ENCODE measurements around the gene NECAB3. TPM values are rescaled to one million over a fixed set of nuclear protein-coding genes. Genes with fewer than 3 reads are reported as not detected.
"Not testable (repeated sequence)": the region's sequence is repeated elsewhere in the genome, so short reads cannot be mapped to it uniquely, and the experiment has no call there.

The NECAB3 gene
- total and polyA plus RNA-seq, 8 donors: 22.3 to 72.9 (median 33.2) TPM

DNA sequence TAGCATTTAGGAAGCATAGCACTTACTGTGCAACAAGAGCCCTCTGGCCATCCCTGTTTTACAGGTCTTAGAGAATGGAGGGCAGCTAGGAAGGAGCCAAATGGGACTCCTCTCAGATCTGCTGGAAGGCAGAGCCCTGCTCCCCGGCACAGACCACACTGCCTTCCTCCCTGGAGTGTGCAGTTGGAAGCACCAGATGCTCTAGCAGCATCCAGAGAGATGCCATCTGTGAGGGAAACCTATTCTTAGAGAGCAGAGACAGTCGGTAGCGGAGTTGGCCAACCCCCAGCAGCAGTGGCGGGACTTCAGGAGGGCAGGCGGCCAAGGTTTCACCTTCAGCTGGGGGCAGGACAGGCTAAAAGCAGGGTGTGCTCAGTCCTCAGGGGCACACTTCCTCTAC, 28.6 kb upstream of the NECAB3 start:
- TF ChIP-seq CTCF (IDR thresholded peaks at IDR 0.05): no peak
- Histone ChIP-seq H3K36me3 (peaks cover 0 to 25% of the 10 kb centered on the region in 2 donors), H3K27ac (no peak overlapping the region), H3K9me3 (peaks cover 0 to 3% of the 10 kb centered on the region in 2 donors), H3K4me3 (no peak overlapping the region), H3K4me1 (no peaks in the 10 kb centered on the region), H3K27me3 (no peaks in the 10 kb centered on the region)
- ATAC-seq (peak; percentile 69), DNase-seq (peak in 1 of 4 donors; percentile 59)
- intact Hi-C loops (cut with DNase I): no loop called here

- ATAC-seq (no peak), DNase-seq (peak in 1 of 4 donors; percentile 24)
- Histone ChIP-seq H3K4me1 (no peaks in the 10 kb centered on the region), H3K27ac (no peak overlapping the region), H3K27me3 (no peaks in the 10 kb centered on the region), H3K9me3 (peaks cover 0 to 3% of the 10 kb centered on the region in 2 donors), H3K4me3 (no peak overlapping the region), H3K36me3 (peaks cover 0 to 14% of the 10 kb centered on the region in 2 donors)
- intact Hi-C loops (cut with DNase I): no loop called here
- TF ChIP-seq CTCF (IDR thresholded peaks at IDR 0.05): no peak
Observed at GRCh38 chr20:33701629-33702450, 27.6 kb upstream of the NECAB3 start.

DNA sequence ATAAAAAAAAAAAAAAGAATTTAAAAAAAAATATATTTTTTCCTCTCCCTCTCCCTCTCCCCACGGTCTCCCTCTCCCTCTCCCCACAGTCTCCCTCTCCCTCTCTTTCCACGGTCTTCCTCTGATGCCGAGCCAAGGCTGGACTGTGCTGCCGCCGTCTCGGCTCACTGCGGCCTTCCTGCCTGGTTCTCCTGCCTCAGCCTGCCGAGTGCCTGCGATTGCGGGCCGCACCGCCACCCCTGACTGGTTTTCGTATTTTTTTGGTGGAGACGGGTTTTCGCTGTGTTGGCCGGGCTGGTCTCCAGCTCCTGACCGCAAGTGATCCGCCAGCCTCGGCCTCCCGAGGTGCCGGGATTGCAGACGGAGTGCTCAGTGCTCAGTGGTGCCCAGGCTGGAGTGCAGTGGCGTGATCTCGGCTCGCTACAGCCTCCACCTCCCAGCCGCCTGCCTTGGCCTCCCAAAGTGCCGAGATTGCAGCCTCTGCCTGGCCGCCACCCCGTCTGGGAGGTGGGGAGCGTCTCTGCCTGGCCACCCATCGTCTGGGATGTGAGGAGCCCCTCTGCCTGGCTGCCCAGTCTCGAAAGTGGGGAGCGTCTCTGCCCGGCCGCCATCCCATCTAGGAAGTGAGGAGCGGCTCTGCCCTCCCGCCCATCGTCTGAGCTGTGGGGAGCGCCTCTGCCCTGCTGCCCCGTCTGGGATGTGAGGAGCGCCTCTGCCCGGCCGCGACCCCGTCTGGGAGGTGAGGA, 26.6 kb upstream of the NECAB3 start:
- H3K36me3 ChIP-seq; ATAC-seq; H3K9me3 ChIP-seq; H3K27ac ChIP-seq; H3K4me3 ChIP-seq; H3K4me1 ChIP-seq; intact Hi-C loops (cut with DNase I); H3K27me3 ChIP-seq: not testable (repeated sequence)
- peak in 1 of 4 donors; percentile 51 for DNase-seq

GRCh38 chr20:33698966-33699365, 24.7 kb upstream of the NECAB3 start:
- H3K4me1 ChIP-seq; H3K27me3 ChIP-seq; H3K9me3 ChIP-seq; H3K27ac ChIP-seq; intact Hi-C loops (cut with DNase I); ATAC-seq; H3K36me3 ChIP-seq; H3K4me3 ChIP-seq: not testable (repeated sequence)
- DNase-seq: peak in 1 of 4 donors; percentile 60

GRCh38 chr20:33697129-33697528, 22.9 kb upstream of the NECAB3 start:
- no peak for ATAC-seq
- H3K27ac ChIP-seq: no peak overlapping the region

More at GRCh38 chr20:33697129-33697528, 22.9 kb upstream of the NECAB3 start:
- peaks cover 0 to 2% of the 10 kb centered on the region in 2 donors for H3K4me1 ChIP-seq
- H3K36me3 ChIP-seq: no peaks in the 10 kb centered on the region
- intact Hi-C loops (cut with DNase I): no loop called here
- no peak overlapping the region for H3K4me3 ChIP-seq
- H3K9me3 ChIP-seq: peaks cover 0 to 3% of the 10 kb centered on the region in 2 donors
- DNase-seq: peak in 1 of 4 donors; percentile 24
- TF ChIP-seq CTCF (IDR thresholded peaks at IDR 0.05): no peak
- no peaks in the 10 kb centered on the region for H3K27me3 ChIP-seq
